ENCODE measurements around the gene KCNJ5.

KCNJ5 gene

DNA sequence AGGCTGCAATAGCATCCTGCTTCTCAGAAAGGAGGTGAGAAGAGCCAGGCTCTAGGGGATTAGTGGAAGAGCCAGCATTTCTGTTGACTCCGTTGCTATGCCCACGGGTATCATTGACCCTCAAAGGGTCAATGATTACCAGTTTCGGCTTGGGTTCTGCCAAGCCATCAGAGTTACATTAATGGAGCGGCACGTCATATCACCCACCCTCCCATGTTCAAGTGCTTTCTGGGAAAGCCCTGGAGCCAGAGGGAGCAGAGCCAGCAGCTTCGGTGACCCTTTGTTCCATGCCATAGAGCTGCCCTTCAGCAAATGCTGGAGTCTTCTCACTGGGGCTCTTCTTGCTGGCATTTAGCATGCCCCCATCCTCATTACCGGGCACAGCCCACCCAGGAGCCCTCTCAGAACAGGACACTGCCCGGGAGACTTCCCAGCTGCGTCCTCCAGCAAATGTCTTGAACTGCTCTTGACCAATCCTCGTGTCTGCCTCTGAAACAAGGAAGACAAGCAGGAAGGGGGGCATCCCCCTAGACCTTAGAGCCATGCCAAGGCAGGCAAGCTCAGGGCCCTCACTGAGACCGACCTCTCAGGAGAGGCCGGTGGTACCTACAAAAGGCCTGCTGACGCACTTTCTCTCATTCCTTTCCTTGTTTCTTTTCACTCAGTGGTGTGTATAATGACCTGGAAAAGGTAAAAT, 38.7 kb upstream of the KCNJ5 start:
- TF ChIP-seq, protein P1, sequence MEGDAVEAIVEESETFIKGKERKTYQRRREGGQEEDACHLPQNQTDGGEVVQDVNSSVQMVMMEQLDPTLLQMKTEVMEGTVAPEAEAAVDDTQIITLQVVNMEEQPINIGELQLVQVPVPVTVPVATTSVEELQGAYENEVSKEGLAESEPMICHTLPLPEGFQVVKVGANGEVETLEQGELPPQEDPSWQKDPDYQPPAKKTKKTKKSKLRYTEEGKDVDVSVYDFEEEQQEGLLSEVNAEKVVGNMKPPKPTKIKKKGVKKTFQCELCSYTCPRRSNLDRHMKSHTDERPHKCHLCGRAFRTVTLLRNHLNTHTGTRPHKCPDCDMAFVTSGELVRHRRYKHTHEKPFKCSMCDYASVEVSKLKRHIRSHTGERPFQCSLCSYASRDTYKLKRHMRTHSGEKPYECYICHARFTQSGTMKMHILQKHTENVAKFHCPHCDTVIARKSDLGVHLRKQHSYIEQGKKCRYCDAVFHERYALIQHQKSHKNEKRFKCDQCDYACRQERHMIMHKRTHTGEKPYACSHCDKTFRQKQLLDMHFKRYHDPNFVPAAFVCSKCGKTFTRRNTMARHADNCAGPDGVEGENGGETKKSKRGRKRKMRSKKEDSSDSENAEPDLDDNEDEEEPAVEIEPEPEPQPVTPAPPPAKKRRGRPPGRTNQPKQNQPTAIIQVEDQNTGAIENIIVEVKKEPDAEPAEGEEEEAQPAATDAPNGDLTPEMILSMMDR (conservative IDR thresholded peaks at IDR 0.05; ENCODE audit: low read length) = no peak
- DNase-seq (ENCODE audit: low read depth) = no peak
- no peak overlapping the region for H3K4me3 ChIP-seq (ENCODE audit: low read length)

DNA sequence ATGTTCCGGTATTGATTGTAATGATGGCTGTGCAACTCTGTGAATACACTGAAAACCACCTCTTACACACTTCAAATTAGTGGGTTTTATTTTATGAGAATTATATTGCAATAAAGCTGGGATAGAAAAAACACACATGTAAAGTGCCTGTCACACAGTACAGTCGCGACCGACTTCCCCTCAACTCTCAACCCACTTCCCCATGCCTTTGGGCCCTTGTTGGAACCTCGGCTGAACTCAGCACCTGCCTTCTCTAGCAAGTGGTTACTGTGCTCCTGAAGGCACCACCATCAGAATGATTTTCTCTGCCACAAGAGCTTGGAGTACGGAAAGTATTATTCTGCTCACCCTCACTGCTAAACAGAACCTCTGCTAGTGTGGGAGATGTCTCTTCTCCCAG, 37.6 kb upstream of the KCNJ5 start:
- no peak for DNase-seq (ENCODE audit: low read depth)
- TF ChIP-seq, protein P1 (conservative IDR thresholded peaks at IDR 0.05; ENCODE audit: low read length) = no peak
- H3K4me3 ChIP-seq (ENCODE audit: low read length) = no peak overlapping the region

DNA sequence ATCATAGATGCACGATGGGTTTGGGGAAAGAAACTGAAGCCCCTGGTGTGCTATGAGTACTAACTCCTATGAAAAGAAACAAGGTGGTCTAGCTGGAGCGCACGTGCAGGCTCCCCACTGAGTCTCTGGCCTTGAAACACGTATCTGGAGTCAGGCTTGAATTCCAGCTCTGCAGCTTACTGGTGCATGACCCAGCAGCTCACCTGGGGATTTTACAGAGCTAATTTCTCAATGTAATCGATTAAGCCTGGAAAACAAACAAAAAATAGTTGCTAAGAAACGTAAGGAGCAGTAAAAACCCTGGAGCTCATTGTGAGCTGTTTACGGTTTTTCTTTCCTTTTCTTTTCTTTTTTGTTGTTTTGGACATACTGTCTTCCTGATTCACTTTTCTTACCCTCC, 36.3 kb upstream of the KCNJ5 start:
- DNase-seq (ENCODE audit: low read depth) = no peak
- TF ChIP-seq, protein P1 (conservative IDR thresholded peaks at IDR 0.05; ENCODE audit: low read length) = no peak
- H3K4me3 ChIP-seq (ENCODE audit: low read length) = no peak overlapping the region

DNA sequence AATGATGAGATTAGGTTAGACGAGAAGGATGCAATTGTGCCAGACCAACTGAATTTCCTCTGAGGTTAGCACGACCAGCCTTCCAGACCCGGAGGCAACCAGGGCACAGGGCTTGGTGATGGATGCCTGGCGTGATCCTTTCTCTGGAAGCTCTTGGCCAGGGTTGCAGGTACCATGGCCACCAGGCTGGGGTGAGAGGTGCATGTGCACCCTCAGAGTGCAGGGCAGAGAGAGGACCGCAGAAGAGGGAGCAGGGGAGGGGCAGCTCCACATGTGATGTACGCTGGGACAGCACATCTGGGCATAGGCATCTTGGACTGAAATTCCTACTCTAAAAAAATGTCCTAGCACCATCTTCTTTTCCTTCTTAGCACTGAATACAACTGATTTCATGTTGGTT, 34.9 kb upstream of the KCNJ5 start:
- DNase-seq (ENCODE audit: low read depth) = no peak
- no peak overlapping the region for H3K4me3 ChIP-seq (ENCODE audit: low read length)
- TF ChIP-seq, protein P1 (conservative IDR thresholded peaks at IDR 0.05; ENCODE audit: low read length) = no peak

DNA sequence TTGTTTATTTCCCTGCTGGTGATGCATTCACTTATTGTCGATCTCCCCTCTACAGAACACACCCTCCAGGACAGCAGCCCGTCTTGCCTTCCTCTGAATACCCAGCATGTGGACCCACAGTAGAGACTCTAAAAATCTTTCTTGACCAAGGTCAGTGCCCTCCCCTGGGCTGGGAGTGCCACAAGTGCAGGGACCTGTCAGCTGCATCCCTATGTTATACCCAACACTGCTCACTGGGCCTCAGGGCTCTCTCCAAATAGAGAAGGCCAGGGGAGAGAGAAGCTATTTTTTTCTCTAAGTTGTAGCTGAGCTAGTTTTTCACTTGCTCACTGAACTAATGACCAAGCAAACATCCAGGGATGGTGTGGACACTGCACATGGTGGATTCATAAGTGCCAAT, 33.8 kb upstream of the KCNJ5 start:
- DNase-seq (ENCODE audit: low read depth) = no peak
- TF ChIP-seq, protein P1 (conservative IDR thresholded peaks at IDR 0.05; ENCODE audit: low read length) = no peak
- H3K4me3 ChIP-seq (ENCODE audit: low read length) = no peak overlapping the region

DNA sequence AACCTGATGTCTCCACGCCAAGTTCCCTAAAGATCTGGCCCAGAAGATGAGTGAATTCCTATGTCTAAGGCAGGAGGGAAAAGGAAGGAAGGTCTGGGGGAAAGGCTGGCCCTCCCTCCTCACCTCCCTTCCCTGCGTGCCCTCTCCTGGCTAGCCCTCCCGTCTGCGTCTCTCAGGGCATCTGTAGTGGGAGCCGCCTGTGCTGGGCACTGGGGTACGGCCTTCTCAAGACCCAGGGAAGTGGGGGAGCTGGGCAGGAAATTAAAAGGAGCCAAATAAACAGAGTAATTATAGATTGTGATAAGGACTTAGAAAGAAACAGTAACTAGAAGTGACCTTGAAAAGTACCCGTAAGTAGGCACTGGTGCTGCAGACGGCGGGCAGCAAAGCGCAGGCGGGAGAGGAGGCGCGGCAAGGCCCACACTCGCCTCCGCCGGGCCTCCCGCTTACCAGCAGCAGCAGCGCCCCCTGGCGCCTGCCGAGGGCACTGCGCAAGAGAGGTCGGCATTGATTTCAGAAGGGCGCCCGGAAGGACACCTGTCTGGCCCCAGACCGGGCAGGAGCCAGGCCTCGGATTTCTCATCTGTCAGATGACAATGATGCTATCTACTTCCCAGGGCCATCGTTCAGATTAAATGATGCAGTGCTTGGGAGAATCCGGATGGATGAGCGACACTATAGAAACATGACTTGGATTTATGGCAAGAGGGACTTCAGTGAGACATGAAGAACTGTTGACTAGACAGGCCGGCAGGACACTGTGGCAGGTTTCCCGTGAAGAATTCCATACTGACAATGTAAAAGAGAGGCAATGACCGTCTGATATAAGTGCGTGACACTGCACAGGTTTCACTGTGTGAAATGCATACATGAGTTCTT, 31.4 kb upstream of the KCNJ5 start:
- no peak overlapping the region for H3K4me3 ChIP-seq (ENCODE audit: low read length)
- TF ChIP-seq, protein P1 (conservative IDR thresholded peaks at IDR 0.05; ENCODE audit: low read length) = peak; percentile 54
- DNase-seq (ENCODE audit: low read depth) = peak; percentile 9
